Lower leg skin (tissue), 4 donors: Measurements from ENCODE around the gene CTXND2. TPM values are rescaled to one million over a fixed set of nuclear protein-coding genes. Genes with fewer than 3 reads are reported as not detected.

ENCODE experiments used
- DNase-seq, 2 donors: peaks; one replicate each; pipeline ENCODE4 v3.0.0-alpha.2; 2019; ENCODE audit warnings: low spot score in 2 of 2
- H3K4me3 ChIP-seq: fragments of 200-600 bp; sonication (generic); 2 replicates; pipeline ENCODE4 v1.5.1; 2017; ENCODE audit warnings: mild to moderate bottlenecking, low read depth; ENCODE audit not compliant: poor library complexity, severe bottlenecking
- CTCF ChIP-seq, 3 donors: fragments of 450-650 bp; IDR thresholded peaks; one replicate each; pipeline ENCODE4 v1.5.1; 2016; ENCODE audit warnings: antibody characterized with exemption in 3 of 3, mild to moderate bottlenecking in 3 of 3, moderate library complexity in 2 of 3
- POLR2A ChIP-seq, 2 donors: fragments of 450-650 bp; IDR thresholded peaks; one replicate each; pipeline ENCODE4 v1.6.1; 2016 to 2017; ENCODE audit warnings: antibody characterized with exemption in 2 of 2, mild to moderate bottlenecking in 1 of 2, moderate library complexity in 1 of 2
- WGBS, 2 donors: methylation state at CpG; one replicate each; pipeline ENCODE4 v1.1.5; 2018; 5-methylcytosine and 5-hydroxymethylcytosine counted together
- intact Hi-C: fragments of 100-400 bp; cut with DNase I; formaldehyde crosslinking; loops from one replicate; pipeline ENCODE4 v1.15.0; 2023; ENCODE audit warnings: low total_unique reads
- total RNA-seq, 4 donors: library from RNA; depleted of rRNA; stranded (reverse); fragments of >200 nt; gene quantifications; one replicate each; pipeline ENCODE4 v1.1.0, GENCODE V29; 2016

Gene CTXND2
- total RNA-seq, 4 donors from 2014 or later, result not detected

GRCh38 chr1:150902751-150903150, 15.8 kb downstream of the CTXND2 start:
- 69% methylated on average over 1 of the region's 1 CpG for WGBS, 2 donors
- H3K4me3 ChIP-seq, result no peak overlapping the region
- intact Hi-C loops, result no loop called here
- TF ChIP-seq POLR2A (IDR thresholded peaks at IDR 0.05) (no peak), CTCF (IDR thresholded peaks at IDR 0.05) (no peak)
- no peak for DNase-seq

GRCh38 chr1:150905301-150905700, 18.4 kb downstream of the CTXND2 start:
- no peak for DNase-seq
- WGBS, 2 donors, result 95 to 97% methylated on average over 6 of the region's 6 CpGs
- no peak overlapping the region for H3K4me3 ChIP-seq
- no peak for TF ChIP-seq POLR2A (IDR thresholded peaks at IDR 0.05)
- TF ChIP-seq CTCF (IDR thresholded peaks at IDR 0.05), result no peak
- intact Hi-C loops, result no loop called here

GRCh38 chr1:150906329-150906728, 19.4 kb downstream of the CTXND2 start:
- H3K4me3 ChIP-seq, result no peak overlapping the region
- intact Hi-C loops, result no loop called here
- 69 to 89% methylated on average over 1 of the region's 1 CpG for WGBS, 2 donors
- no peak for TF ChIP-seq CTCF (IDR thresholded peaks at IDR 0.05)
- TF ChIP-seq POLR2A (IDR thresholded peaks at IDR 0.05), result no peak
- DNase-seq, result no peak

GRCh38 chr1:150906813-150907212, 19.9 kb downstream of the CTXND2 start:
- DNase-seq, result no peak
- intact Hi-C loops, result no loop called here
- WGBS, 2 donors, result 83 to 87% methylated on average over 2 of the region's 2 CpGs
- TF ChIP-seq POLR2A (IDR thresholded peaks at IDR 0.05), result no peak
- TF ChIP-seq CTCF (IDR thresholded peaks at IDR 0.05), result no peak
- H3K4me3 ChIP-seq, result no peak overlapping the region

GRCh38 chr1:150909585-150910180, 22.7 kb downstream of the CTXND2 start:
- intact Hi-C loops, result no loop called here
- H3K4me3 ChIP-seq, result no peak overlapping the region
- DNase-seq, result no peak
- 77 to 89% methylated on average over 4 of the region's 4 CpGs for WGBS, 2 donors
- TF ChIP-seq POLR2A (IDR thresholded peaks at IDR 0.05) (no peak), CTCF (IDR thresholded peaks at IDR 0.05) (no peak)

GRCh38 chr1:150912623-150913022, 25.7 kb downstream of the CTXND2 start:
- no peak for DNase-seq
- no peak for TF ChIP-seq POLR2A (IDR thresholded peaks at IDR 0.05)
- TF ChIP-seq CTCF (IDR thresholded peaks at IDR 0.05), result no peak
- intact Hi-C loops, result no loop called here
- no peak overlapping the region for H3K4me3 ChIP-seq
